22Rv1 (cell line): ENCODE measurements around the gene CCN6.

ENCODE experiments used
- H3K27ac ChIP-seq: fragments of 450-650 bp; 2 replicates; pipeline ENCODE4 v1.5.1; 2017
- CTCF ChIP-seq: fragments of 450-650 bp; IDR thresholded peaks from 2 replicates; pipeline ENCODE4 v1.5.1; 2017; ENCODE audit warnings: mild to moderate bottlenecking
- ZFX ChIP-seq: fragments of 450-650 bp; IDR thresholded peaks from 2 replicates; pipeline ENCODE4 v1.6.1; 2017; ENCODE audit warnings: antibody characterized with exemption, borderline replicate concordance

CCN6 gene

GRCh38 chr6:112036088-112036637 lies 17.7 kb upstream of the CCN6 start:
- no peak for TF ChIP-seq CTCF
- no peak for TF ChIP-seq ZFX
- H3K27ac ChIP-seq = no peak overlapping the region

- no peak overlapping the region for H3K27ac ChIP-seq
- TF ChIP-seq CTCF = no peak
- no peak for TF ChIP-seq ZFX
Measured at GRCh38 chr6:112037783-112038216, 16.1 kb upstream of the CCN6 start.

GRCh38 chr6:112038268-112038667 lies 15.6 kb upstream of the CCN6 start:
- no peak overlapping the region for H3K27ac ChIP-seq

DNA sequence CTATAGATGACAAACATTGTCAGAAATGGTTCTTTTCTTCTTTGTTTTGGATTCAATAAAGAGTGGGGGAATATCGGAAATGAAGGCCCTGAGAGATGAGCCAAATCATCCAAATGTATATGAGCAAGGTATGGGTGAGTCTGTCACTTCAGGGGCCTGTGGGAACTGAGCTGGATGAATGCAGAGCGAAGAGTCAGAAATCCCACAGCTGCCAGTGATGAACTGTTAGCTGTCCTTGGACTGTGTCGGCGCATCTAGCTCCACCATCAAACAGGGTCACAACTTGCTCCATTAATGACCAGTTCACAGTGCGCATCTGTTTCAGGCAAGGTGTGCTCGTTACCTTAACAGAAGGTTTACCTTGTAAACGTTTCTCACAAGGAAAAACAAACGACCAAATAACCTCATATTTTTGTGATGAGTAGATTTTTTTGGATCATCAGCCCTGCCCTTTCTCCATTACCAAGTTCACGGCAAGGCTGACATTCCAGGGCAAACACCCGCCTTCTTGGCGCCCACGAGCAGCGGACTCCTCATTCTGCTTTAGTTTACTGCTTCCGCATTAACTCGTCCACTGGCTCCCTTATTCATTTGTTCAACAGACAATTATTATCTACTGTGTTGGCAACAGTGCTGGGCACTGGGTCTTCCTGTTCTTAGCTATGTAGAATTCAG lies 15.0 kb upstream of the CCN6 start:
- no peak overlapping the region for H3K27ac ChIP-seq
- TF ChIP-seq CTCF = no peak
- TF ChIP-seq ZFX = no peak

More at GRCh38 chr6:112038268-112038667, 15.6 kb upstream of the CCN6 start:
- no peak for TF ChIP-seq ZFX
- no peak for TF ChIP-seq CTCF

GRCh38 chr6:112039431-112039770 lies 14.5 kb upstream of the CCN6 start:
- H3K27ac ChIP-seq = no peak overlapping the region
- TF ChIP-seq ZFX = no peak
- TF ChIP-seq CTCF = no peak

- TF ChIP-seq ZFX (no peak), CTCF (no peak)
- H3K27ac ChIP-seq = no peak overlapping the region
Measured at GRCh38 chr6:112040956-112041355, 12.9 kb upstream of the CCN6 start.

GRCh38 chr6:112041535-112041934 lies 12.4 kb upstream of the CCN6 start:
- no peak overlapping the region for H3K27ac ChIP-seq
- TF ChIP-seq CTCF (no peak), ZFX (no peak)
